K562 (cell line): Measurements from ENCODE around the gene CSH1. TPM values are rescaled to one million over a fixed set of nuclear protein-coding genes. Genes with fewer than 3 reads are reported as not detected.

Experiments
- ATAC-seq: fragments of 200-7000 bp; cut with Tn5 transposase; 3 replicates; pipeline ENCODE4 v1.9.1; 2020; ENCODE audit warnings: moderate library complexity
- BruUV-seq: library from RNA; stranded (reverse); fragments of 400-500 nt; replicated peaks from 2 replicates; lab custom pipeline; 2021; lab: Mats Ljungman, UMichigan
- CTCF ChIA-PET: fragments of 300-600 bp; formaldehyde crosslinking; extraction: SDS; loops from one replicate; lab custom pipeline; 2021; ENCODE audit warnings: low intra/inter-chr PET ratio; lab: Yijun Ruan, JAX
- POLR2A ChIA-PET: fragments of 300-600, 350-650 bp; sonication (Branson Sonifier 250); formaldehyde crosslinking; extraction: SDS; loops from one replicate; lab custom pipeline; 2021; ENCODE audit warnings: antibody characterized with exemption, inconsistent platforms; lab: Yijun Ruan, JAX
- DNase-seq, 4 experiments: peaks; one replicate each; pipeline versions ENCODE4 v3.0.0 to v3.0.0-alpha.2; 2011 to 2018; ENCODE audit warnings: low spot score in 3 of 4, mixed read lengths in 3 of 4; ENCODE audit errors: extremely low read depth in 1 of 4
- FAIRE-seq: peaks from 2 replicates; lab custom pipeline; 2011; peaks lifted over from hg19 to GRCh38; lab: Jason Lieb, UNC
- H2AFZ ChIP-seq: 2 replicates; pipeline ENCODE4 v1.6.0; 2011; ENCODE audit warnings: low read depth, low read length, control low read depth, inconsistent platforms
- H3K27ac ChIP-seq: fragments of 200-600 bp; 3 replicates; pipeline ENCODE4 v1.8.0; 2011; ENCODE audit warnings: low read depth, mild to moderate bottlenecking, control low read depth, inconsistent platforms, low read length, moderate library complexity, mixed read lengths; ENCODE audit errors: extremely low read depth
- H3K27me3 ChIP-seq, 2 experiments: fragments of 300-600 bp in 1 of 2; 2 replicates in 1 of 2; 3 replicates in 1 of 2; pipeline versions ENCODE4 v1.6.0 to v1.8.0; 2011; ENCODE audit warnings: inconsistent platforms in 2 of 2, low read length in 2 of 2, mild to moderate bottlenecking in 1 of 2, mixed read lengths in 1 of 2, moderate library complexity in 1 of 2; ENCODE audit not compliant: control insufficient read depth in 2 of 2, insufficient read depth in 2 of 2
- H3K36me3 ChIP-seq: fragments of 300-600 bp; 3 replicates; pipeline ENCODE4 v1.8.0; 2011; ENCODE audit warnings: mild to moderate bottlenecking, low read length, inconsistent platforms; ENCODE audit not compliant: control insufficient read depth, insufficient read depth
- H3K4me1 ChIP-seq, 2 experiments: fragments of 200-600 bp in 1 of 2; replicated peaks in 1 of 2; 2 replicates in 1 of 2; 3 replicates in 1 of 2; pipeline versions ENCODE4 v1.5.1 to v1.8.0; 2011; ENCODE audit warnings: inconsistent platforms in 2 of 2, low read length in 2 of 2, mild to moderate bottlenecking in 1 of 2, mixed read lengths in 1 of 2, moderate library complexity in 1 of 2; ENCODE audit not compliant: control insufficient read depth in 2 of 2, insufficient read depth in 2 of 2
- H3K4me2 ChIP-seq: 2 replicates; pipeline ENCODE4 v1.6.1; 2011; ENCODE audit warnings: low read length, control low read depth, inconsistent platforms, mixed read lengths; ENCODE audit not compliant: insufficient read depth
- H3K4me3 ChIP-seq: fragments of 200-600 bp; sonication (generic), shearing (Covaris generic); 2 replicates; pipeline ENCODE4 v1.5.1; 2016; ENCODE audit warnings: control low read depth, inconsistent platforms
- H3K79me2 ChIP-seq: fragments of 200-600 bp; 3 replicates; pipeline ENCODE4 v1.8.0; 2011; ENCODE audit warnings: low read length, inconsistent platforms; ENCODE audit not compliant: control insufficient read depth, insufficient read depth
- H3K9ac ChIP-seq, 2 experiments: 2 replicates each; pipeline versions ENCODE4 v1.6.0 to v1.6.1; 2011; ENCODE audit warnings: low read depth in 2 of 2, low read length in 2 of 2, control low read depth in 1 of 2, inconsistent platforms in 1 of 2, mild to moderate bottlenecking in 1 of 2, mixed read lengths in 1 of 2; ENCODE audit not compliant: insufficient read depth in 1 of 2
- H3K9me1 ChIP-seq: one replicate; pipeline ENCODE4 v1.6.0; 2011; ENCODE audit warnings: inconsistent platforms, mild to moderate bottlenecking, low read length, moderate library complexity; ENCODE audit not compliant: control insufficient read depth, insufficient read depth
- H3K9me3 ChIP-seq: replicated peaks from 2 replicates; pipeline ENCODE4 v1.5.1; 2011; ENCODE audit warnings: low read depth, low read length, inconsistent platforms; ENCODE audit not compliant: control insufficient read depth, insufficient read depth
- H4K20me1 ChIP-seq: replicated peaks from 2 replicates; pipeline ENCODE4 v1.6.1; 2011; ENCODE audit warnings: low read length, inconsistent platforms, mixed read lengths; ENCODE audit not compliant: control insufficient read depth, insufficient read depth
- BHLHE40 ChIP-seq: IDR thresholded peaks from 2 replicates; pipeline ENCODE4 v1.6.1; 2011; ENCODE audit warnings: low read length, improper control_type of control experiment
- CBFA2T2 ChIP-seq: fragments of 450-650 bp; conservative IDR thresholded peaks from 2 replicates; pipeline ENCODE4 v1.6.1; 2017; ENCODE audit warnings: mild to moderate bottlenecking
- CTBP1 ChIP-seq: fragments of 450-650 bp; IDR thresholded peaks from 2 replicates; pipeline ENCODE4 v1.6.1; 2016; ENCODE audit warnings: borderline replicate concordance
- E2F6 ChIP-seq, 2 experiments: IDR thresholded peaks; 2 replicates each; pipeline ENCODE4 v1.6.1; 2011; ENCODE audit warnings: borderline replicate concordance in 1 of 2, control low read depth in 1 of 2, low read depth in 1 of 2, low read length in 1 of 2, mild to moderate bottlenecking in 1 of 2, mixed read lengths in 1 of 2, moderate library complexity in 1 of 2; ENCODE audit not compliant: insufficient read depth in 1 of 2, insufficient read length in 1 of 2, poor library complexity in 1 of 2, severe bottlenecking in 1 of 2; ENCODE audit errors: extremely low read depth in 1 of 2
- ESRRA ChIP-seq: fragments of 450-650 bp; IDR thresholded peaks from 2 replicates; pipeline ENCODE4 v1.6.1; 2014; ENCODE audit warnings: low read depth, mild to moderate bottlenecking, moderate library complexity, borderline replicate concordance
- MCM2 ChIP-seq: fragments of 450-650 bp; IDR thresholded peaks from 2 replicates; pipeline ENCODE4 v1.6.1; 2017; ENCODE audit warnings: low read depth, mild to moderate bottlenecking
- MXI1 ChIP-seq: IDR thresholded peaks from 2 replicates; pipeline ENCODE4 v1.6.1; 2011; ENCODE audit warnings: low read depth, mild to moderate bottlenecking, improper control_type of control experiment, low read length
- NUFIP1 ChIP-seq: fragments of 450-650 bp; IDR thresholded peaks from 2 replicates; pipeline ENCODE4 v1.6.1; 2018; ENCODE audit not compliant: partially characterized antibody
- SREBF1 ChIP-seq: fragments of 150-350 bp; IDR thresholded peaks from 2 replicates; pipeline ENCODE4 v1.6.1; 2014; ENCODE audit warnings: antibody characterized with exemption, low read depth, low read length, borderline replicate concordance
- TAF15 ChIP-seq: fragments of 200-400 bp; formaldehyde crosslinking; IDR thresholded peaks from 2 replicates; pipeline ENCODE4 v1.6.1; 2017; ENCODE audit warnings: mild to moderate bottlenecking, low read depth, low read length, moderate library complexity
- ZNF134 ChIP-seq: fragments of 250-450 bp; sonication (Bioruptor Pico); conservative IDR thresholded peaks from 2 replicates; pipeline ENCODE4 v1.4.0; 2020
- ZNF197 ChIP-seq: fragments of 200-800 bp; sonication (Bioruptor generic); IDR thresholded peaks from 2 replicates; pipeline ENCODE4 v1.6.1; 2016; ENCODE audit warnings: low read depth, missing genetic modification characterization, missing compliant biosample characterization
- ZNF217 ChIP-seq: sonication (generic); formaldehyde crosslinking; IDR thresholded peaks from 2 replicates; pipeline ENCODE4 v1.8.0; 2022; ENCODE audit warnings: mild to moderate bottlenecking, missing genetic modification reagents
- ZNF551 ChIP-seq: fragments of 250-450 bp; sonication (Bioruptor Pico); IDR thresholded peaks from 2 replicates; pipeline ENCODE4 v1.5.0; 2021; ENCODE audit warnings: mild to moderate bottlenecking, moderate library complexity
- ZNF77 ChIP-seq: fragments of 250-450 bp; sonication (Bioruptor Pico); IDR thresholded peaks from 2 replicates; pipeline ENCODE4 v1.5.0; 2020
- WGBS: fragments of 100-300 bp; shearing (Covaris generic); methylation state at CpG from one replicate; pipeline ENCODE4 v1.1.6; 2016; ENCODE audit warnings: low coverage, mixed read lengths; ENCODE audit not compliant: insufficient coverage; ENCODE audit errors: missing lambda C conversion rate; 5-methylcytosine and 5-hydroxymethylcytosine counted together
- in situ Hi-C: fragments of 300-500 bp; cut with MboI; formaldehyde crosslinking; loops from 4 replicates; pipeline ENCODE4 v1.15.0; 2018; ENCODE audit warnings: inconsistent platforms, mixed read lengths
- intact Hi-C: fragments of 100-400 bp; cut with micrococcal nuclease; formaldehyde crosslinking; loops from 2 replicates; pipeline ENCODE4 v1.14.2; 2022
- polyA plus RNA-seq, 8 experiments: library from polyadenylated mRNA; depleted of rRNA in 4 of 8; stranded (reverse) in 5 of 8; unstranded in 3 of 8; fragments of >200 nt; fragmentation: Nextera tagmentation in 2 of 8; fragmentation: Illumina TruSeq in 1 of 8; extraction: Ambion mirVana in 2 of 8; extraction: Trizol in 1 of 8; gene quantifications; 2 replicates each; pipeline versions ENCODE4 v1.2.1 to v1.2.3, GENCODE V29; 2011 to 2014; ENCODE audit warnings: inconsistent platforms in 1 of 8, missing spikeins in 1 of 8
- total RNA-seq, 7 experiments: library from RNA; depleted of rRNA in 6 of 7; stranded (reverse); fragments of >200 nt in 6 of 7; fragmentation: Illumina TruSeq in 2 of 7; extraction: Trizol in 2 of 7; gene quantifications; 2 replicates each; pipeline versions ENCODE4 v1.2.1 to v1.2.3, GENCODE V29; 2011 to 2021; ENCODE audit warnings: low replicate concordance in 1 of 7
- TF ChIP-seq, protein P1 (sequence below): sonication (generic); formaldehyde crosslinking; IDR thresholded peaks from 2 replicates; pipeline ENCODE4 v1.8.1; 2023; ENCODE audit warnings: mild to moderate bottlenecking, missing genetic modification reagents
- TF ChIP-seq, protein P2 (sequence below): fragments of 450-650 bp; formaldehyde crosslinking; IDR thresholded peaks from 2 replicates; pipeline ENCODE4 v1.4.0; 2022; ENCODE audit warnings: mild to moderate bottlenecking, moderate library complexity

Gene CSH1
- total and polyA plus RNA-seq, 9 of the 15 experiments (the other 6 are each of a cell fraction or from before 2014, with no cell fraction given): not detected

GRCh38 chr17:63940584-63940983, 44.2 kb upstream of the CSH1 start:
- Histone ChIP-seq H4K20me1 (no peaks in the 10 kb centered on the region; the same call in 1 of the 2 replicates), H3K27ac (no peak overlapping the region), H3K27me3 (peaks cover 17 to 51% of the 10 kb centered on the region in 2 experiments), H3K4me1 (peaks cover 0 to 28% of the 10 kb centered on the region in 2 experiments; a peak in 3 of 5 replicates), H3K4me3 (no peak overlapping the region), H2AFZ (no peak overlapping the region), H3K4me2 (no peak overlapping the region), H3K9me1 (no peaks in the 10 kb centered on the region), H3K79me2 (no peaks in the 10 kb centered on the region), H3K9me3 (no peaks in the 10 kb centered on the region; the same call in 1 of the 2 replicates), H3K9ac (no peak overlapping the region), H3K36me3 (no peaks in the 10 kb centered on the region)
- intact Hi-C loops: loop anchor here (10.0 kb wide), 1 partner anchor 84 kb away; the partner anchor contains the start of gene ICAM2
- ATAC-seq (no peak), FAIRE-seq (no peak), DNase-seq (no peak)
- BruUV-seq: no TSS peak
- in situ Hi-C loops: no loop called here
- CTCF ChIA-PET: no interaction called here
- WGBS: 22% methylated on average over 10 of the region's 14 CpGs
- TF ChIP-seq CTBP1: no peak
- no peak for TF ChIP-seq E2F6 (IDR thresholded peaks at IDR 0.05; ENCODE audit: borderline replicate concordance in 1 of 2, extremely low read depth in 1 of 2, insufficient read depth in 1 of 2, insufficient read length in 1 of 2, low read depth in 1 of 2, low read length in 1 of 2, poor library complexity in 1 of 2, severe bottlenecking in 1 of 2)
- TF ChIP-seq ZNF77 (CRISPR knock-in tag): no peak
- no peak for TF ChIP-seq TAF15
- TF ChIP-seq NUFIP1: no peak
- TF ChIP-seq CBFA2T2: no peak
- TF ChIP-seq SREBF1: no peak
- TF ChIP-seq ZNF217 (CRISPR knock-in tag): no peak
- TF ChIP-seq ZNF197 (CRISPR knock-in tag): no peak
- TF ChIP-seq ZNF134: no peak
- TF ChIP-seq, protein P1, sequence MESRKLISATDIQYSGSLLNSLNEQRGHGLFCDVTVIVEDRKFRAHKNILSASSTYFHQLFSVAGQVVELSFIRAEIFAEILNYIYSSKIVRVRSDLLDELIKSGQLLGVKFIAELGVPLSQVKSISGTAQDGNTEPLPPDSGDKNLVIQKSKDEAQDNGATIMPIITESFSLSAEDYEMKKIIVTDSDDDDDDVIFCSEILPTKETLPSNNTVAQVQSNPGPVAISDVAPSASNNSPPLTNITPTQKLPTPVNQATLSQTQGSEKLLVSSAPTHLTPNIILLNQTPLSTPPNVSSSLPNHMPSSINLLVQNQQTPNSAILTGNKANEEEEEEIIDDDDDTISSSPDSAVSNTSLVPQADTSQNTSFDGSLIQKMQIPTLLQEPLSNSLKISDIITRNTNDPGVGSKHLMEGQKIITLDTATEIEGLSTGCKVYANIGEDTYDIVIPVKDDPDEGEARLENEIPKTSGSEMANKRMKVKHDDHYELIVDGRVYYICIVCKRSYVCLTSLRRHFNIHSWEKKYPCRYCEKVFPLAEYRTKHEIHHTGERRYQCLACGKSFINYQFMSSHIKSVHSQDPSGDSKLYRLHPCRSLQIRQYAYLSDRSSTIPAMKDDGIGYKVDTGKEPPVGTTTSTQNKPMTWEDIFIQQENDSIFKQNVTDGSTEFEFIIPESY (CRISPR knock-in tag): no peak
- no peak for TF ChIP-seq BHLHE40
- TF ChIP-seq MXI1: no peak
- TF ChIP-seq ESRRA: no peak
- no peak for TF ChIP-seq MCM2
- no peak for TF ChIP-seq ZNF551
- TF ChIP-seq, protein P2, sequence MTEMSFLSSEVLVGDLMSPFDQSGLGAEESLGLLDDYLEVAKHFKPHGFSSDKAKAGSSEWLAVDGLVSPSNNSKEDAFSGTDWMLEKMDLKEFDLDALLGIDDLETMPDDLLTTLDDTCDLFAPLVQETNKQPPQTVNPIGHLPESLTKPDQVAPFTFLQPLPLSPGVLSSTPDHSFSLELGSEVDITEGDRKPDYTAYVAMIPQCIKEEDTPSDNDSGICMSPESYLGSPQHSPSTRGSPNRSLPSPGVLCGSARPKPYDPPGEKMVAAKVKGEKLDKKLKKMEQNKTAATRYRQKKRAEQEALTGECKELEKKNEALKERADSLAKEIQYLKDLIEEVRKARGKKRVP (CRISPR knock-in tag): no peak
- POLR2A ChIA-PET: interaction anchor here (0.7 kb wide), 1 partner anchor 52 kb away, joined by 4 read pairs; no protein-coding TSS in a partner anchor
